ENCODE measurements around the gene RBM33. TPM values are rescaled to one million over a fixed set of nuclear protein-coding genes. Genes with fewer than 3 reads are reported as not detected.
A peak's percentile ranks its signal among the peaks of the same experiment; 100 is the strongest.

The RBM33 gene
- total RNA-seq, 2 experiments from 2014 or later: 73.7 to 84.8 TPM

DNA sequence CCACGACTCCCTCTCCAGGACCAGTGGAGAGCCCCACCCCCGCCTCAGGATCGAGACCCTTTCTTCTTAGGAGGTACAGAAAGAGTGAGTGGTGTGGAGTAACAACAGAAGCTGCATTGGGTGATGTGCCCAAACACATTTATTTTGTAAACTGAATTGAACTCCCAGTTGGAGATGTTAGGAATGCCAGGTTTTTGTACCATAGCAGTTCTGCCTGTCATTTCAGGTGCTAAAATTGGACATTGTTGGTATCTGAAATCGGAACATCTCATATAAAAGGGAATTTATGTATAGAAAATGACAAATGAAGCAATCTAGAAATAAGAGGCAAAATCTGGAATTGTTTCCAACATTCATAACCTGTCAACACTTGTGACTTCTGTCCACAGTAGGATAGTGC, 93.1 kb downstream of the RBM33 start:
- TF ChIP-seq CTCF (IDR thresholded peaks at IDR 0.05): no peak
- intact Hi-C loops (cut with micrococcal nuclease): loop anchor here (10.0 kb wide), 1 partner anchor 143 kb away; no protein-coding TSS in a partner anchor
- no peaks in the 10 kb centered on the region for H3K27me3 Mint-ChIP-seq
- H3K9me3 Mint-ChIP-seq: no peaks in the 10 kb centered on the region
- peak overlapping the region; percentile 48 for H3K27ac Mint-ChIP-seq
- ATAC-seq: no peak
- peaks cover 54% of the 10 kb centered on the region for H3K36me3 Mint-ChIP-seq (ENCODE audit: low read depth)
- ChIA-PET POLR2A (no interaction called here), CTCF (interaction anchor here (1.1 to 2.1 kb wide), 3 partner anchors 30 to 393 kb away, joined by 3 to 8 read pairs (median 3); no protein-coding TSS in a partner anchor)
- DNase-seq: no peak
- no peak overlapping the region for H3K4me3 Mint-ChIP-seq
- peaks cover 78% of the 10 kb centered on the region for H3K4me1 Mint-ChIP-seq (ENCODE audit: low read depth)

DNA sequence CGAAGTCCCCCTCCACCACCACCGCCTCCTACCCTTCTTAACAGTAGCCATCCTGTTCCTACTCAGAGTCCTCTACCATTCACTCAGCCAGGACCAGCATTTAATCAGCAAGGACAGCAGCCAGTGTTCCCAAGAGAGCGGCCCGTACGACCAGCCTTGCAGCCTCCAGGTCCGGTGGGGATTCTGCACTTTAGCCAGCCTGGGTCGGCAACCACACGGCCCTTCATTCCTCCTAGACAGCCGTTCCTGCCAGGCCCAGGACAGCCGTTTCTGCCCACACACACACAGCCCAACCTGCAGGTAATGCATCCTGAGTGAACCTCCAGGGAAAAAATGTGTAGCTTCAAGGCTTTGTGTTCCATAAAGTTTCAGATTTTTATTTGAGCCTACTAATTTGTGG, 93.6 kb downstream of the RBM33 start:
- Mint-ChIP-seq H3K9me3 (no peaks in the 10 kb centered on the region), H3K27me3 (no peaks in the 10 kb centered on the region), H3K4me1 (ENCODE audit: low read depth) (peaks cover 73% of the 10 kb centered on the region), H3K36me3 (ENCODE audit: low read depth) (peaks cover 56% of the 10 kb centered on the region), H3K27ac (no peak overlapping the region), H3K4me3 (no peak overlapping the region)
- ChIA-PET CTCF (interaction anchor here (1.3 to 2.1 kb wide), 2 partner anchors 29 to 33 kb away, joined by 3 to 8 read pairs; no protein-coding TSS in a partner anchor), POLR2A (no interaction called here)
- intact Hi-C loops (cut with micrococcal nuclease): loop anchor here (2.0 to 10.0 kb wide), 2 partner anchors 27 to 143 kb away; no protein-coding TSS in a partner anchor
- no peak for TF ChIP-seq CTCF (IDR thresholded peaks at IDR 0.05)
- ATAC-seq (no peak), DNase-seq (no peak)

DNA sequence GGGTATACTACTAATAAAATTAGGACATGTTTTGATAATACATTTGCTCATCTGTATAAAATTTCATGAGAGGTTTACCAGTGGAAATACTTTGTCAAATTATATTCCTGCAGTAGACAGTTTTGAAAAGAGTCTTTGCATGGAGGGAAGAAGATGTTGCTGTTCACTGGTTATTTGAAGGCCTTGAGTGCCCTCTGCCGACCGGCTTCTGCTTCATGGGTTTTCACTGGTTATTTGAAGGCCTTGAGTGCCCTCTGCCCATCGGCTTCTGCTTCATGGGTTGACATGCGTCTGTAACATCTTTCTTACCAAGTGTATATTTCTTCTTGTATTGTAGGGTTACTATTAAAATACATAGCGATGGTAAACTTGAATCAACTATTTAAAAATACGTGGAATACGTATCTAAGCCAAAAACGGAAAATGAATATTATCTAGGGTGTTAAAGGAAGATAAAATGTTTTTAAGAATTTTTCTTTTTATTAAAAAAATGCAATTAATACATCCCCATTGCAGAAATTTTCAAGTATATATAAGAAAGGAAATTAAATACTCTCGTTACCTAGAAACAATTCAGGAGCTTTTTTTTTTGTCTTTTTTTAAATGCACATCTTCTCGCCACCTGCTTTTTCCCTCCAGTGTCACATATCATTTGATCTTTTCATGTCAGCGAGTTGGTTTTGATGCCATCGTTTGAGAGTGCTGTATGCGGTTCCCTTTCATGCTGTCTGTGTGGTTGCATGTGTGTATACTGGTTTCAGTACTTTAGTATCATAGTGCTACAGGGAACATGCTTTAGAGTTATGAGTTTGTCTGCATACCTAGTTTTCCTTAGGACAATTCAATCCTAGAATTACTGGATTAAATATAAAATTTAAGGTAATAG, 94.4 kb downstream of the RBM33 start:
- Mint-ChIP-seq H3K4me1 (ENCODE audit: low read depth) (peaks cover 68% of the 10 kb centered on the region), H3K36me3 (ENCODE audit: low read depth) (peaks cover 57% of the 10 kb centered on the region), H3K4me3 (peak overlapping the region; percentile 59), H3K27ac (peak overlapping the region; percentile 82), H3K27me3 (no peaks in the 10 kb centered on the region), H3K9me3 (no peaks in the 10 kb centered on the region)
- ATAC-seq (peak; percentile 66), DNase-seq (peak; percentile 89)
- peak; percentile 73 for TF ChIP-seq CTCF (IDR thresholded peaks at IDR 0.05)
- CTCF ChIA-PET: interaction anchor here (0.9 to 2.8 kb wide), 7 partner anchors 8 to 145 kb away, joined by 3 to 25 read pairs (median 4); no protein-coding TSS in a partner anchor
- POLR2A ChIA-PET: interaction anchor here (0.6 kb wide), 2 partner anchors 36 to 1875 kb away, joined by 3 read pairs; no protein-coding TSS in a partner anchor
- intact Hi-C loops (cut with micrococcal nuclease): loop anchor here (2.0 to 10.0 kb wide), 2 partner anchors 26 to 144 kb away; no protein-coding TSS in a partner anchor

DNA sequence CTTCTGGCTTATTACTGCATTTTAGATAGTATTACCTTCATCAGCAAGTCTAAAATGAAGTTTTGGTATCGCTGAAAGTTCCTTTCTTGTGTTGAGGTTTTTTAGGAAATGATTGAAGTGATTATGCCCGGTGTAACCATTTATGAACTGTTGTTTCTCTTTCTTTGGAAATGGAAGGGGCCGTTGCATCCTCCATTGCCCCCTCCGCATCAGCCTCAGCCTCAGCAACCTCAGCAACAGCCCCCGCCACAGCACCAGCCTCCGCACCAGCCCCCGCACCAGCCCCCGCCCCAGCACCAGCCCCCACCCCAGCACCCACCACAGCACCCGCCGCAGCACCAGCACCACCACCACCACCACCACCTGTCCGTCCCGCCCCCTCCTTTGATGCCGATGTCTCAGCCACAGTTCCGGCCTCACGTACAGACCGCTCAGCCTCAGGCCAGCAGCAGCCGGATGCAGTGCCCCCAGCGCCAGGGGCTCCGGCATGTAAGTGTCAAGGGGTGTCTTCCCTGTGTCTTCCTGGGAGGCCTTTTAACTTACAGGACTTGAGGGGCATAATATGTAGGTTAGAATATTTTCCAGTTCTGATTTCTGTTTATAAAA, 95.2 kb downstream of the RBM33 start:
- no peaks in the 10 kb centered on the region for H3K27me3 Mint-ChIP-seq
- H3K27ac Mint-ChIP-seq: peak overlapping the region; percentile 87
- H3K36me3 Mint-ChIP-seq (ENCODE audit: low read depth): peaks cover 55% of the 10 kb centered on the region
- no peak for TF ChIP-seq CTCF (IDR thresholded peaks at IDR 0.05)
- DNase-seq (peak; percentile 61), ATAC-seq (peak; percentile 60)
- peak overlapping the region; percentile 59 for H3K4me3 Mint-ChIP-seq
- POLR2A ChIA-PET: interaction anchor here (1.4 kb wide), 1 partner anchor 24 kb away, joined by 6 read pairs; no protein-coding TSS in a partner anchor
- H3K4me1 Mint-ChIP-seq (ENCODE audit: low read depth): peaks cover 64% of the 10 kb centered on the region
- intact Hi-C loops (cut with micrococcal nuclease): loop anchor here (2.0 to 10.0 kb wide), 3 partner anchors 25 to 145 kb away; no protein-coding TSS in a partner anchor
- no peaks in the 10 kb centered on the region for H3K9me3 Mint-ChIP-seq
- CTCF ChIA-PET: interaction anchor here (0.9 to 2.8 kb wide), 6 partner anchors 9 to 146 kb away, joined by 3 to 25 read pairs (median 4); no protein-coding TSS in a partner anchor
